Esophagus muscularis mucosa (tissue), 4 donors: Measurements from ENCODE around the gene BCAS2.
A peak's percentile ranks its signal among the peaks of the same experiment; 100 is the strongest.

Source experiments
- EP300 ChIP-seq: sonication (generic); formaldehyde crosslinking; IDR thresholded peaks from one replicate; pipeline ENCODE4 v1.6.1; 2017; ENCODE audit warnings: antibody characterized with exemption
- POLR2A ChIP-seq: fragments of 450-650 bp; IDR thresholded peaks from one replicate; pipeline ENCODE4 v1.6.1; 2017; ENCODE audit warnings: antibody characterized with exemption, moderate library complexity, mild to moderate bottlenecking, low read depth
- POLR2AphosphoS5 ChIP-seq, 2 donors: sonication (generic); formaldehyde crosslinking; IDR thresholded peaks; one replicate each; pipeline ENCODE4 v1.6.1; 2017; ENCODE audit warnings: antibody characterized with exemption in 2 of 2
- TF ChIP-seq, protein P1 (sequence below), 3 experiments: fragments of 200-600 bp in 2 of 3; fragments of 450-650 bp in 1 of 3; sonication (generic) in 2 of 3; IDR thresholded peaks; one replicate each; pipeline ENCODE4 v1.5.1; 2017 to 2019; ENCODE audit warnings: antibody characterized with exemption in 3 of 3, mild to moderate bottlenecking in 2 of 3, moderate library complexity in 1 of 3

GRCh38 chr1:114558544-114558943, 22.9 kb downstream of the BCAS2 start:
- no peak for TF ChIP-seq POLR2A
- TF ChIP-seq, protein P1, sequence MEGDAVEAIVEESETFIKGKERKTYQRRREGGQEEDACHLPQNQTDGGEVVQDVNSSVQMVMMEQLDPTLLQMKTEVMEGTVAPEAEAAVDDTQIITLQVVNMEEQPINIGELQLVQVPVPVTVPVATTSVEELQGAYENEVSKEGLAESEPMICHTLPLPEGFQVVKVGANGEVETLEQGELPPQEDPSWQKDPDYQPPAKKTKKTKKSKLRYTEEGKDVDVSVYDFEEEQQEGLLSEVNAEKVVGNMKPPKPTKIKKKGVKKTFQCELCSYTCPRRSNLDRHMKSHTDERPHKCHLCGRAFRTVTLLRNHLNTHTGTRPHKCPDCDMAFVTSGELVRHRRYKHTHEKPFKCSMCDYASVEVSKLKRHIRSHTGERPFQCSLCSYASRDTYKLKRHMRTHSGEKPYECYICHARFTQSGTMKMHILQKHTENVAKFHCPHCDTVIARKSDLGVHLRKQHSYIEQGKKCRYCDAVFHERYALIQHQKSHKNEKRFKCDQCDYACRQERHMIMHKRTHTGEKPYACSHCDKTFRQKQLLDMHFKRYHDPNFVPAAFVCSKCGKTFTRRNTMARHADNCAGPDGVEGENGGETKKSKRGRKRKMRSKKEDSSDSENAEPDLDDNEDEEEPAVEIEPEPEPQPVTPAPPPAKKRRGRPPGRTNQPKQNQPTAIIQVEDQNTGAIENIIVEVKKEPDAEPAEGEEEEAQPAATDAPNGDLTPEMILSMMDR (IDR thresholded peaks at IDR 0.05), result peak; percentile 9 to 26 (median 11)
- TF ChIP-seq POLR2AphosphoS5 (IDR thresholded peaks at IDR 0.05), result no peak
- no peak for TF ChIP-seq EP300
